Measurements from ENCODE around the gene CEMIP2.

CEMIP2 gene

GRCh38 chr9:71764891-71765290 is 3.4 kb downstream of the CEMIP2 start:
- H3K36me3 Mint-ChIP-seq: no peaks in the 10 kb centered on the region
- no peak for ATAC-seq (ENCODE audit: low read depth)
- no peaks in the 10 kb centered on the region for H3K9me3 Mint-ChIP-seq
- no peaks in the 10 kb centered on the region for H3K27me3 Mint-ChIP-seq
- no peak overlapping the region for H3K27ac Mint-ChIP-seq
- no peak overlapping the region for H3K4me3 Mint-ChIP-seq
- no peak for DNase-seq (ENCODE audit: low spot score in 2 of 2)
- H3K4me1 Mint-ChIP-seq: peaks cover 47% of the 10 kb centered on the region

- Mint-ChIP-seq H3K27ac (no peak overlapping the region), H3K4me3 (no peak overlapping the region), H3K27me3 (no peaks in the 10 kb centered on the region)
Observed at GRCh38 chr9:71764463-71764862, 3.9 kb downstream of the CEMIP2 start.

GRCh38 chr9:71763832-71764231 is 4.5 kb downstream of the CEMIP2 start:
- H3K4me1 Mint-ChIP-seq: peaks cover 47% of the 10 kb centered on the region
- no peaks in the 10 kb centered on the region for H3K27me3 Mint-ChIP-seq
- no peaks in the 10 kb centered on the region for H3K9me3 Mint-ChIP-seq
- ATAC-seq (ENCODE audit: low read depth) (no peak), DNase-seq (ENCODE audit: low spot score in 2 of 2) (no peak)
- H3K4me3 Mint-ChIP-seq: no peak overlapping the region
- peaks cover 3% of the 10 kb centered on the region for H3K36me3 Mint-ChIP-seq
- H3K27ac Mint-ChIP-seq: no peak overlapping the region

More at GRCh38 chr9:71764463-71764862, 3.9 kb downstream of the CEMIP2 start:
- H3K4me1 Mint-ChIP-seq: peaks cover 45% of the 10 kb centered on the region
- ATAC-seq (ENCODE audit: low read depth): no peak
- DNase-seq (ENCODE audit: low spot score in 2 of 2): no peak
- no peaks in the 10 kb centered on the region for H3K9me3 Mint-ChIP-seq
- peaks cover under 1% of the 10 kb centered on the region for H3K36me3 Mint-ChIP-seq

GRCh38 chr9:71762900-71763653 is 5.2 kb downstream of the CEMIP2 start:
- no peak for ATAC-seq (ENCODE audit: low read depth)
- peaks cover 3% of the 10 kb centered on the region for H3K36me3 Mint-ChIP-seq
- no peaks in the 10 kb centered on the region for H3K9me3 Mint-ChIP-seq
- H3K27ac Mint-ChIP-seq: no peak overlapping the region
- peaks cover 51% of the 10 kb centered on the region for H3K4me1 Mint-ChIP-seq
- H3K27me3 Mint-ChIP-seq: no peaks in the 10 kb centered on the region
- DNase-seq (ENCODE audit: low spot score in 2 of 2): no peak
- no peak overlapping the region for H3K4me3 Mint-ChIP-seq

- ATAC-seq (ENCODE audit: low read depth) (no peak), DNase-seq (ENCODE audit: low spot score in 2 of 2) (no peak)
- Mint-ChIP-seq H3K9me3 (no peaks in the 10 kb centered on the region), H3K27ac (no peak overlapping the region), H3K4me1 (peaks cover 46% of the 10 kb centered on the region), H3K36me3 (peaks cover 3% of the 10 kb centered on the region), H3K4me3 (no peak overlapping the region), H3K27me3 (no peaks in the 10 kb centered on the region)
Observed at GRCh38 chr9:71761938-71762353, 6.4 kb downstream of the CEMIP2 start.

GRCh38 chr9:71760901-71761300 is 7.4 kb downstream of the CEMIP2 start:
- Mint-ChIP-seq H3K27me3 (no peaks in the 10 kb centered on the region), H3K36me3 (peaks cover 6% of the 10 kb centered on the region)

GRCh38 chr9:71758785-71759184 is 9.5 kb downstream of the CEMIP2 start:
- no peaks in the 10 kb centered on the region for H3K9me3 Mint-ChIP-seq
- H3K36me3 Mint-ChIP-seq: peaks cover 7% of the 10 kb centered on the region
- DNase-seq (ENCODE audit: low spot score in 2 of 2): no peak
- H3K27ac Mint-ChIP-seq: peak overlapping the region; percentile 58
- no peaks in the 10 kb centered on the region for H3K27me3 Mint-ChIP-seq
- H3K4me1 Mint-ChIP-seq: peaks cover 31% of the 10 kb centered on the region
- no peak for ATAC-seq (ENCODE audit: low read depth)
- no peak overlapping the region for H3K4me3 Mint-ChIP-seq

More at GRCh38 chr9:71760901-71761300, 7.4 kb downstream of the CEMIP2 start:
- H3K27ac Mint-ChIP-seq: no peak overlapping the region
- H3K4me1 Mint-ChIP-seq: peaks cover 42% of the 10 kb centered on the region
- no peak for ATAC-seq (ENCODE audit: low read depth)
- no peaks in the 10 kb centered on the region for H3K9me3 Mint-ChIP-seq
- no peak overlapping the region for H3K4me3 Mint-ChIP-seq
- DNase-seq (ENCODE audit: low spot score in 2 of 2): no peak

- DNase-seq (ENCODE audit: low spot score in 2 of 2) (no peak), ATAC-seq (ENCODE audit: low read depth) (no peak)
- Mint-ChIP-seq H3K9me3 (no peaks in the 10 kb centered on the region), H3K36me3 (peaks cover 7% of the 10 kb centered on the region), H3K4me3 (no peak overlapping the region), H3K27ac (no peak overlapping the region), H3K4me1 (peaks cover 29% of the 10 kb centered on the region), H3K27me3 (no peaks in the 10 kb centered on the region)
Observed at GRCh38 chr9:71758277-71758676, 10.0 kb downstream of the CEMIP2 start.

- Mint-ChIP-seq H3K27me3 (no peaks in the 10 kb centered on the region), H3K9me3 (no peaks in the 10 kb centered on the region), H3K4me3 (no peak overlapping the region), H3K4me1 (peaks cover 31% of the 10 kb centered on the region), H3K27ac (no peak overlapping the region), H3K36me3 (peaks cover 7% of the 10 kb centered on the region)
- ATAC-seq (ENCODE audit: low read depth) (no peak), DNase-seq (ENCODE audit: low spot score in 2 of 2) (no peak)
Observed at GRCh38 chr9:71756753-71757152, 11.6 kb downstream of the CEMIP2 start.

- H3K4me1 Mint-ChIP-seq: peaks cover 32% of the 10 kb centered on the region
- no peak overlapping the region for H3K4me3 Mint-ChIP-seq
- no peak overlapping the region for H3K27ac Mint-ChIP-seq
- peaks cover 9% of the 10 kb centered on the region for H3K36me3 Mint-ChIP-seq
- DNase-seq (ENCODE audit: low spot score in 2 of 2) (no peak), ATAC-seq (ENCODE audit: low read depth) (no peak)
- H3K27me3 Mint-ChIP-seq: no peaks in the 10 kb centered on the region
- H3K9me3 Mint-ChIP-seq: no peaks in the 10 kb centered on the region
Observed at GRCh38 chr9:71755869-71756268, 12.4 kb downstream of the CEMIP2 start.

GRCh38 chr9:71755230-71755629 is 13.1 kb downstream of the CEMIP2 start:
- Mint-ChIP-seq H3K36me3 (peaks cover 9% of the 10 kb centered on the region), H3K4me1 (peaks cover 32% of the 10 kb centered on the region), H3K4me3 (no peak overlapping the region), H3K27me3 (no peaks in the 10 kb centered on the region), H3K9me3 (no peaks in the 10 kb centered on the region), H3K27ac (no peak overlapping the region)
- ATAC-seq (ENCODE audit: low read depth) (no peak), DNase-seq (ENCODE audit: low spot score in 2 of 2) (no peak)

GRCh38 chr9:71754151-71754550 is 14.2 kb downstream of the CEMIP2 start:
- Mint-ChIP-seq H3K9me3 (no peaks in the 10 kb centered on the region), H3K36me3 (peaks cover 11% of the 10 kb centered on the region), H3K27me3 (no peaks in the 10 kb centered on the region), H3K4me1 (peaks cover 28% of the 10 kb centered on the region), H3K27ac (no peak overlapping the region), H3K4me3 (no peak overlapping the region)
- no peak for DNase-seq (ENCODE audit: low spot score in 2 of 2)
- no peak for ATAC-seq (ENCODE audit: low read depth)

GRCh38 chr9:71752928-71753327 is 15.4 kb downstream of the CEMIP2 start:
- Mint-ChIP-seq H3K27ac (no peak overlapping the region), H3K27me3 (no peaks in the 10 kb centered on the region), H3K9me3 (no peaks in the 10 kb centered on the region), H3K4me3 (no peak overlapping the region), H3K4me1 (peaks cover 28% of the 10 kb centered on the region), H3K36me3 (peaks cover 18% of the 10 kb centered on the region)
- ATAC-seq (ENCODE audit: low read depth) (no peak), DNase-seq (ENCODE audit: low spot score in 2 of 2) (no peak)

- DNase-seq (ENCODE audit: low spot score in 2 of 2) (no peak), ATAC-seq (ENCODE audit: low read depth) (no peak)
- Mint-ChIP-seq H3K4me1 (peaks cover 32% of the 10 kb centered on the region), H3K27ac (peak overlapping the region; percentile 45), H3K4me3 (no peak overlapping the region), H3K36me3 (peaks cover 20% of the 10 kb centered on the region), H3K27me3 (no peaks in the 10 kb centered on the region), H3K9me3 (no peaks in the 10 kb centered on the region)
Observed at GRCh38 chr9:71752352-71752751, 16.0 kb downstream of the CEMIP2 start.

GRCh38 chr9:71748280-71748743 is 20.0 kb downstream of the CEMIP2 start:
- Mint-ChIP-seq H3K4me3 (no peak overlapping the region), H3K27ac (no peak overlapping the region), H3K36me3 (peaks cover 32% of the 10 kb centered on the region), H3K4me1 (peaks cover 22% of the 10 kb centered on the region), H3K9me3 (no peaks in the 10 kb centered on the region), H3K27me3 (no peaks in the 10 kb centered on the region)
- DNase-seq (ENCODE audit: low spot score in 2 of 2): no peak
- ATAC-seq (ENCODE audit: low read depth): no peak
